ENCODE measurements around the gene DHCR7.

The DHCR7 gene

DNA sequence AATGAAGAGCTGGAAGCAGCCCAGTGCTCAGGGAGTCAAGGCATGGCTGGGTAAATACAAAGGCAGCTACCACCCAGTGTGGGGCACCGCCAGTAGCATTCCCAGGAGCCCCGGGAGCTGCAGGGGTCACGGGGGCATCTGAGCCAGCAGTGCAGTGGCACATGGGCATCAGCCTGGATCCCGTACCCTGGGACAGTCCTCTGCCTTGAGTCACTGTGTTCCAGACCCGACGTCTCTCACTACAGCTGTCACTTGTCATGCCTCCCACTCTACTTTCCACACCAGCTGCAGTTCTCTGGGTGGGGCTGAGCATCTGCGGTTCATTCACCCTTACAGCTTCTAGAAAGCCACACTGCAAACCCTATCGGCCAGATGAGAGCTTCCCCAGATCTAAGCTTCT is 29.6 kb downstream of the DHCR7 start:
- no peak for DNase-seq

DNA sequence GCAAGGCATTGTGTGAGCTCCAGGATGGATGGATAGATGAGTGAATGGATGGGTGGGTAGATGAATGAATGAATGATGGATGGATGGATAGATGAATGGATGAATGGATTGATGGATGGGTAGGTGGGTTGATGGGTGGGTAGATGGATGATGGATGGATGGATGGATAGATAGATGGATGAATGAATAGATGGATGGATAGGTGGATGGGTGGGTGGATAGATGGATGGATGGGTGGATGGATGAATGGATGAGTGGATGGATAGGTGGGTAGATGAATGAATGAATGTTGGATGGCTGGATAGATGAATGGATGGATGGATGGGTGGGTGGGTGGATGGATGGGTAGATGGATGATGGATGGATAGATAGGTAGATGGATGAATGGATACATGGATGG is 33.5 kb downstream of the DHCR7 start:
- no peak for DNase-seq

DNA sequence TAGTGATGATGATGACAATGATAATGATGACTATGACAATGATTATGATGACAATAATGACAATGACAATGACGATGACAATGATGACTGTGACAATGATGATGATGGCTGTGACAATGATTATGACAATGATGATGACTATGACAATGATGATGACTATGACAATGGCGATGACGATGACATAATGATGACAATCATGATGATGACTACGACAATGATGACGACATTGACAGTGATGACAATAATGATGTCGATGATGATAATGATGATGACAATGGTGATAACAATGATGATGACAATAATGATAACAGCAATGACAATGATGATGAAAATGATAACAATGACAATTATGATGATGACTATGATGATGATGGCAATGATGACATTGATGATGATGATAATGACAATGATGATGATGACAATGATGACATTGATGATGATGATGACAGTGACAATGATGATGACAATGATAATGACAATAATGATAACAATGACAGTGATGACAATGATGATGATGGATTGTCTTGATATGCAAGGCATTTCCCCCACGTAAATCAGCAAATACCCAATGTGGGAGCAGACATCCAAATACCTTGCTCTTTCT is 37.7 kb downstream of the DHCR7 start:
- DNase-seq = no peak

DNA sequence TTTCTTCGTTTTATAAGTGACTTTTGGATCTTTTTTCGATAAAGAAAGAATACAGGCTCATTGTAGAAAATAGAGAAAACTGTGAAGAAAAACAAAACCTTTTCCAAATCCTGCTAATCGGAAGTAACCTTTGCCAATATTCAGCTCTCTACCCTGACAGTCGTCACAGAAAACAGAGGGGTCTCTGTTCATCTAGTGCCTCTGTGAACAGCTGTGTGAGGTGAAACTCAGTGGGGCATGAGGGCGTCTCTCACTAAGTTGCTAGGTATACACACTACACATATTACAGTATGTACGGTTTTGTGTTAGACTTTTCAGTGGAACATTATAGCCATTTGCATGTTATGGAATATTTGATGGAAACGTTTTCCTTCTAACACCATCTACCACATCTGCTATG is 39.4 kb downstream of the DHCR7 start:
- DNase-seq = no peak

DNA sequence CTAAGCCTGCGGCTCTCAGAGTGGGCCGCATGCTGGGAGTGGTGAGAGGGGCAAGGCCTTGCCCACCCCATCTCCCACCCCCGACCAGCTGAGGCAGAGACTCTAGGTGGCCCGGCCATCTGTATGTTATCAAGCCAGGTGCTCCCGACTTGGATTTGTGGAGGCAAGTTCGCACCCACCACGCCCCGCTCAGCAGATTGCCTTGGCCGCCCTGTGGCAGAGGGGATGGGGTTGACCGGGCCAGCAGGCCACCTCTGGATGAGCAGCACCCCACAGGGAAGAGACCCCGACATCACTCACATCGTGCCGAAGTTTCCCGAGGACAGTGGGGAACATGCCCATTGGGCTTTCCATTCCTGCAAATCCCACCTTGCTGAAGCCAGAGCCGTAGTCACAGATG is 40.8 kb downstream of the DHCR7 start:
- no peak for DNase-seq

DNA sequence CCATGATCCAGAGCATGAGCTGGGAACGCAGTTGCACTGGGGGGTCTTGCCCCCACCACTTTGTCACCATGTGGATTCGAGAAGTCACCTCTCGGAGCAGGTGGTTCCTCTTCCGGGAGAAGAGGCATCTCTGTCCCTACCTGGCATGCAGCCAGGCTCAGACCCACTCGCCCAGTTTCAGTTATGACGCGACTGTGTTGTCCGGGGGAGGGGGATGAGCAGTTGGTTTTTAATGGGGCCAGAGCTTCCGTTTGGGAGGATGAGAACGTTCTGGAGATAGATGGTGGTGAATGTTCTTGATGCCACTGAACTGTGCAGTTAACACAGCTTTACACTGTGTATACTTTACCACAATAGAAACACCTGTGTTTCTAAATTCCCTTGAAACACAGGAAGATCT is 41.5 kb downstream of the DHCR7 start:
- DNase-seq = no peak

DNA sequence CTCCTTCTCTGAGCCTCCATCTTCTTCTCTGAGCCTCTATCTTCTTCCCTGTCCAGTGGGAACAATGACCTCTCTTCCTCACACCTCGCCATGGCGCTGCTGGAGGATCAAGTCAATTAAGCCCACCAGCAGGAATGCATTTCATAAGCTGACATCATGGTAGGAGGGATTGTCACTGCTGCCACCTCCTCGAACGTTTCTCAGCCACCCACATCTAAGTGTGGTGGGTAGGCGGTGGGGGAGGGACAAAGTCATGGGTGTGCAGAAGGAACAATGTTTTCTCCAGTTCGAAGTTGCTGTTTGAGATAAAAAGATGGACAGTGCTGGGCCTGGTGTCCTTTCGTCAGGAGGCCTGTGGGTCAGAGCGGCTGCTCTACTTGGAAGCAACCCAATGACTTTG is 44.0 kb downstream of the DHCR7 start:
- no peak for DNase-seq

DNA sequence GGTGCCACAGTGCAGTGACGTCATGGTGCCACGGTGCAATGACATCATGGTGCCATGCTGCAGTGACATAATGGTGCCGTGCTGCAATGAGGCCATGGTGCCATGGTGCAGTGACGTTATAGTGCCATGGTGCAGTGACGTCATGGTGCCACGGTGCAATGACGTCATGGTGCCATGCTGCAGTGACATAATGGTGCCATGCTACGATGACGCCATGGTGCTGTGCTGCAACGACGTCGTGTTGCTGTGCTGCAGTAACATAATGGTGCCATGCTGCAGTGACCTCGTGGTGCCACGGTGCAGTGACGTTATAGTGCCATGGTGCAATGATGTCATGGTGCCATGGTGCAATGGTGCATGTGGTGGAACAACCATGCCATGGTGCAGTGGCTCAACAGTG is 45.3 kb downstream of the DHCR7 start:
- no peak for DNase-seq

DNA sequence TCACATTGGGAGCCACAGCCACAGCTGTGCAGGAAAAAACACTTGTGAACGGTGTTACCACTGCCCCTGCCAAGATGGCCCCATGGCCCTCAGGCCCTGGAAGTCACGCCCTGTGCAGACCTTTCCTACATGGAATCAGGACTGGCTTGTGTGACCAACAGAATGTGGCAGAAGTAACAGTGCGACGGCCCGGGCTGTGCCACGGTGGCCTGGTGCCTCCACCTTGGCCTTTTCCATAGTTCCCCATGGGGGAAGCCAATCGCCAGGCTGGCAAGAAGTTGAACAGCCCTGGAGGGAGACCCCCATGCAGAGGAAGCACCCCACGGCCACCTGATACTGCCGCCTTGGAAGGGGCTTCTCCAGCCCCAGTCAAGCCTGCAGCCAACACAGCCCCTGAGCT is 48.0 kb downstream of the DHCR7 start:
- DNase-seq = no peak

DNA sequence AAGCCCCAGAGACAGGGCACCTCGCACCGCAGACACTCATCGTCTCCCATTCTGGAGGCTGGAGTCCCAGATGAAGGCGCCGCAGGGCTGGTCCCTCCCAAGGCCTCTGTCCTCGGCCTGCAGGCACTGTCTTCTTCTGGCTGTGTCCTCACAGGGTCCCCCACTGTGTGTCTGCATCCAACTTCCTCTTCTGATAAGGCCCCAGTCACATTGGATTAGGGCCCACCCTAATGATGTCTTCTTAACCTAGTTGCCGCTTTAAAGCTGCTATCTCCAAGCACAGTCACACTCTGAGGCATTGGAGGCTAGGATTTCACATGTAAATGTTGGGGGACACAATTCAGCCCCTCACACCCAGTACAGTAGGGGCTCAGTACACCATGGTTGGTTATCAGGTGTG is 48.9 kb downstream of the DHCR7 start:
- DNase-seq = no peak

DNA sequence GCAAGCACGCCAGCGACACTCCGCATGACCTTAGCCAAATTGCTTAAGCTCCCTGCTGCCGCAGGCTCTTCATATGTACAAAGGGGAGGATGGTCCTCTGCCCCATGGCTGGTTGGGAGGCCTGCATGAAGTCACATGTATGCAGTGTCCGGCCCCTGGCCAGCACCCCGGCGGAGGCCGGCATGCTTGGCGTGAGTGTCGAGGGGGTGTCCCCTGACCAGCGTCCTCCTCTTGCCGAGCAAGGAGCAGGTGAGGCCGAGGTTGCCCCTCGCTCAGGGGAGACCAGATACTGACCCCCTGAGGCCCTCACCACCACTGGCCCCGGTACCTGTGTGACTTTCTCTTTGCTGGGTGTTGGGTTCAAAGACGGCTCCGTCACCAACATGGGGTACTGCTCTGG is 50.2 kb downstream of the DHCR7 start:
- DNase-seq = no peak

DNA sequence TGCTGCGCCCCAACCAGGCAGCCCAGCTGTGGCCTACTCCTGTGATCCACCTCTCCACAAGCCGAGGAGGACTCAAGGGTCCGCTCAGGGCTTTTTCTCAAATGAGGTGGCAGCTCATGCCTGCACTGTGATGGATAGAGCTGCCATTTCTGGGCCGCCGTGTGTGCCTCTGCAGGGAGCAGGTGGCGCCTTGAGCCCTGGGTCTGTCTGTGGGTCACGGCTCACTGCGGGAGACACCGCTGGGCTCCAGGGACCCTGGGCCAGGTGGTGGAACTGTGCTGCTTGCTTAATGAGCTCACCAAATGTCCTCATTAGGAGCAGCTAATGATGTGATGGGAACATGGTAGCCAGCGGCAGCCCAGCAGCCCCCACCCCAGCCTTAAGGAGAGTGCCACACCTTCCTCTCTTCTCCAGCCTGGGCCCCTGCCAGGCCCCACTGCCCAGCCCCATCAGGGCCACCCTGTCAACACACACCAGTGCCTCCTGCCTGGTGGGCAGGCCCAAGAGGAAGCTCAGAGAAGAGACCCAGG is 50.8 kb downstream of the DHCR7 start:
- no peak for DNase-seq

DNA sequence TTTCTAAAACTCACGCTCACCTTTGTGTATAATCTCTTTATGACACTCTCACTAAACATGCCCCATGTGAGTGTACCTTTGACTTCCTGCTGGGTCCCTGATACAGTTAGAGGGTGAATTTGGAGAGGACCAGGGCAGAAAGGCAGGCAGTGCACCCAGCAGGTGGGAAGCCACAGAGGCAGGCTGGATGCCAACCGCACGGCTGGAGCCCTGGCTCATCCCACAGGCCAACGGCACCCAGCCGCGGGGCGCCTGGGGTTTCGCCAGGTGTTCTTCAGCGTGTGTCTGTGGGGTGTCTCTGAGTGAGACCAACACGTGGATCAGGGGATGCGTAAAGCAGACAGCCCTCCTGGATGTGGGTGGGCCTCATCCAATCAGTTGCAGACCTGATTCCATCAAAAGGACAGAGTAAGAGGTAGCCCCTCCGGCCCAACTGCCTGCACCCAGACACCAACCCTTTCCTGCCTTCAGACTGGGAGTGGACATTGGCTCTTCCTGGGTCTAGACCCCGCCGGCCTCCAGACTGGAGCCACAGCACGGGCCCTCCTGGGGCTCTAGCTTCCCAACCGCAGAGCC is 51.6 kb downstream of the DHCR7 start:
- no peak for DNase-seq

DNA sequence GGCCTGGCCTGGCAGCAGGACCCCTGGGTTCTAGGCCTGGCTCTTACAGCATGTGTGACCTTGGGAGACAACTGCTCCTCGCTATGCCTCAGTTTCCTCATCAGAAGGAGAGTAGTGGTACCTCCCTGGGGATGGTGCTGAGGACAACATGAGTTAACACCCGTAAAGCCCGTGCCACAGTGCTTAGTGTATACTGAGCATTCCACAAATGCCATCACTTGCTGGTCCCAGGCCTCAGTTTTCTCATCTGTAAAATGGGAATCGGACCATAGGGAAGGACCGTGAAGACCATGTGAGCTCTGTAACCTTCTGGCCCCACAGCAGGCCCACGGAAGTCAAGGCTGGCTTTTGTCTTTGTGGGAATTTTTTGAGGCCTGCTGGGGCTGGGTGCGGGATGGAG is 52.4 kb downstream of the DHCR7 start:
- no peak for DNase-seq

DNA sequence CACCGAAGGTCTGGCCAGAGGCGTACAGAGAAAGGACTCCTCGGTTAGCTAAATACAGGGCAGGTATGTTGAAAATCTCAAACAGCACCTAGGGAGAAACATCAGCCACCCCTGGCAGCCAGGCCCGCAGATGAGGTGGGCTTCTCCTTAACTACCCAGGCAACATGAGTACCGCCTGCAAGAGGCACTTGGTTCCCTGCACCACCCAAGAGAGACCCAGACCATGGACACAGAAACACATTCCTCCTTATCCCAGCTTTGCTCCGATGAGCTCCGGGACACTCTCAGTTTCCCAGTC is 53.0 kb downstream of the DHCR7 start:
- DNase-seq = peak; percentile 29

DNA sequence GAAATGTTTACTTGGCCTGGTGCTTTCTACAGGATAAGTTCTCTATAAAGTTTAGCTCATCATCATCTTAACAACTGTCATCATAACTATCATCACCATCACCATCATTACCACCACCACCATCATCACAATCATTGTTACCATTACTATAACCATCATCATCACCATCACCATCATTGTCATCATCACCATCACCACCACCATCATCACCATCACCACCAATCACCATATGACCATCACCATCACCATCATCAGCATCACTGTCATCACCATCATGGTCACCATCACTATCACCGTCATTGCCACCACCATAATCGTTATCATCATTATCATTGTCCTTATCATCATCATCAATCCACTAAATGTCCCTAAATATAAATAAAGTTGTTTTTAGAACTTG is 54.9 kb downstream of the DHCR7 start:
- no peak for DNase-seq

DNA sequence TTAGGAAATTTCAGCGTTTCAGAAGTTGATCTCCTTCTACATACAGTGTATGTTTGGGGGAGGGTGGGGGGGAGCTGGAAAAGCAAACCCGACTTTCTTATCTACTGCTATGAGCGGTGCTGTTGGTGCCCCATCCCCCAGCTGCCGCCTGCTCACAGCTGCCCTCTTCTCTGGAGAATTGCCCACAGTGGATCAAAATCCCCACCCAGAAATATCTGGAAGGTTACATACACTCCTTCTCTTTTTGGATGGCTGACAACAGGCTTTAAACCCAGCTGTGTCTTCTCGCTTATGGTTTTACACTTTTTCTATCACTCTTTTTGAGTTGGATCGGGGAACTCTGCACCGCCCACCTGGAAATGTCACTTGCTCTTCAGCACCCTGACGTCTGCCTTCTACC is 56.4 kb downstream of the DHCR7 start:
- DNase-seq = no peak

DNA sequence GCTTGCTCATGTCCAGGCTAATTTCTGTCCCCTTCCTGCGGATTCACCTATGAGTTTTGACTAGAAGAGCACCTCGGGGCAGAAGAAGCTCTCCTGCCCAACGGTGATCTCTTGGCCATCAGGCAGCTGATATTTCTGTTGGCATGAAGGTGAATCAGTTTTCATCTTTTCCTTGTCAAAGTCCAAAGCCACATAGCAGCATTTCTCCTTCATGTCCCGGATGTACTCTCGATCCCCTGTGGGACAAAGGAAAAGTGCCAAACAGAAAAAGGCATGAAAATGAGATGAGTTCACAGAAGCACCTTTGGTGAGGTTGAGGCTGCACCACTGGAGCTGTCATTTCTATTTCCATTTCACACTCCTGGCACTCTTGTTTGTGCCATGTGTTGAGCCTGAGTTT is 56.8 kb downstream of the DHCR7 start:
- no peak for DNase-seq

DNA sequence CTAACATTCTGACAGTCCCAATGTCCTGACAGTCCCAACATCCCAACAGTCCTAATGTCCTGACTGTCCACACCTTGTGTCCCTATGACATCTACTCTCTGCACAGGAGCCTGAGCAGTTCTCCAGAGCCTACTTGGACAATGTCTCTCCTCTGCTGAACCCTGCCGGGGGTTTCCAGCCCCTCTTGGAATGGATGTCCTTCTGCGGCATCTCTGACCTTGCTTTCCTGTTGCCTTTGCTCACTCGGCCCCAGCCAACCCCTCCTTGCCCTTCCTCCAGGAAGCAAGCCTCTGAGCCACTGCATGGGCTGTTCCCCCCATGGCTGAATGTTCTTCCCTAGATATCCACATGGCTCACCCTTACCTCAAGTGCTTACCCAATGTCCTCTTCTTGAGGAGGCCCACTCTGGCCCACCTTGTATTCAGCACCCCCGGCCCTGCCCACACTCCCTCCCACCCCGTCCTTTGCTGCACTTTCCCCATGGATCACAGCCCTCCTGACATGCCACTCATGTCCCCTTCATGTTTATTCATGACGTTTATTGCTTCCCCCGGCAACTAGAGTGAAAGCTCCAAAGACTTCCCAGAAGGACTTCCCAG is 59.5 kb downstream of the DHCR7 start:
- DNase-seq = no peak

DNA sequence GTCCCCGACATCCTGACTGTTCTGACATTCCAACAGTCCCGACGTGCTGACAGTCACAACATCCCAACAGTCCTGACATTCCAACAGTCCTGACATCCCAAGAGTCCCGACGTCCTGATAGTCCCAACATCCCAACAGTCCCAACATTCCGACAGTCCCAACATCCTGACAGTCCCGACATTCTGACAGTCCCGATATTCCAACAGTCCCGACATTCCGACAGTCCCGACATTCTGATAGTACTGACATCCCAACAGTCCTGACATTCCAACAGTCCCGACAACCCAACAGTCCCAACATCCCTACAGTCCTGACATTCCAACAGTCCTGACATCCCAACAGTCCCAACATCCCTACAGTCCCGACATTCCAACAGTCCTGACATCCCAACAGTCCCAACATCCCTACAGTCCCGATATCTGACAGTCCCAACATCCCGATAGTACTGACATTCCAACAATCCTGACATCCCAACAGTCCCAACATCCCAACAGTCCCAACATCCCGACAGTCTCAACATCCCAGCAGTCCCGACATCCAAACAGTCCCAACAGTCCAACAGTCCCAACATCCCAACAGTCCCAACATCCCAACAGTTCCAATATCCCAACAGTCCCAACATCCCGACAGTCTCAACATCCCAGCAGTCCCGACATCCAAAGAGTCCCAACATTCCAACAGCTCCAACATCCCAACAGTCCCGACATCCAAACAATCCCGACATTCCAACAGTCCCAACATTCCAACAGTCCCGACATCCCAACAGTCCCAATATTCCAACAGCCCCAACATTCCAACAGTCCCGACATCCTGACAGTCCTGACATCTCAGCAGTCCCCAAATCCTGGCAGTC is 60.2 kb downstream of the DHCR7 start:
- DNase-seq = no peak

DNA sequence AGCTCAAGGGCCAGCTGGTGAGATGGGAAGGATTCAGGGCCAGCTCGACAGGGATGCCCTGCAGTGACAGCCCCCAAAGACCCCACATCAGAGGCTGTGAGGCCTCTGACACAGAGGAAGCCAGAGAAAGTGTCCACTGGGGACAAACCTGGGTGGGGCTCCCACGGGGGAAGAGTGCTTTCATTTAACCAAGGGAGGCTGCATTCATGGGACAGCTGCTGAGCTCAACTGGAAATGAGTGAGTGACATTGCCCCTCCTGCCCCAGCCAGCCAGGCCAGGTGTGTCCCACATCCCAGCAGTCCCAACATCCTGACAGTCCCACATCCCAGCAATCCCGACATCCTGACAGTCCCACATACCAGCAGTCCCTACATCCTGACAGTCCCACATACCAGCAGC is 61.0 kb downstream of the DHCR7 start:
- DNase-seq = no peak

DNA sequence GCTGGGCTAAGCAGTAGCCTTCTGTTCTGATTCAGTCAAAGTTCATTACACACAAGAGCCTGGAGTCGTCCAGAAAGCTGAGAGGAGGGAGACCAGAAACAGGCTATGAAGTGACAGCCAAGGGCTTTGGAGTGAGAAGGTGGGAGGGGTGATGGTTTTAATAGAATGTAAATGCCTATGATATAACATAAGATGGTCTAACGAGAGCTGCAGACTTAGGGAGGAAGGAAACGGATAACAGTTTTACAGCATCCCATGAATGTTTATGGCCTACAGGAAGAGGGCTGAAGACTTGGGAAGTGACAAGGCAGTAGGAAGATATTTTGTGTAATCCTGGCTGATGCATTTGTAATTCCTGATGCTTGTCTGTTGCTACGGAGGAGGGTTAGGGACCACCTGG is 62.0 kb downstream of the DHCR7 start:
- DNase-seq = no peak

DNA sequence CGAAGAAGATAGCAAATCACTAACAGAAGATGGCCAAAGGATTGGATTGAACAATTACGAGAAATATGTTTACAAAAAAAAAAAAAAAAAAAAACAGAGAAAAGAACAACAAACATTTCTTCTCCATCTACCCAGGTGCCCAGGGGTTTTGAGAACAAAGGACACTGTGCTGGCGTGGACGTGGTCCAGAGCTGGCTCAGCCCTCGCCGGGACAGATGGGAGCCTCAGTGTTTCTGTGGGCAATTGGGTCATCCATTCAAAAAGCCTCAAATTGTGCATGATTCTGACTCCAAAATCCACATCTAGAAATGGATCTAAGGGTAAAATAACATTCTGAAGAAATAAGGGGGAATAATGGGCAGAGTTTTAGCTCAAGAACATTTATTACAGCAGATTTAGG is 63.1 kb downstream of the DHCR7 start:
- no peak for DNase-seq

DNA sequence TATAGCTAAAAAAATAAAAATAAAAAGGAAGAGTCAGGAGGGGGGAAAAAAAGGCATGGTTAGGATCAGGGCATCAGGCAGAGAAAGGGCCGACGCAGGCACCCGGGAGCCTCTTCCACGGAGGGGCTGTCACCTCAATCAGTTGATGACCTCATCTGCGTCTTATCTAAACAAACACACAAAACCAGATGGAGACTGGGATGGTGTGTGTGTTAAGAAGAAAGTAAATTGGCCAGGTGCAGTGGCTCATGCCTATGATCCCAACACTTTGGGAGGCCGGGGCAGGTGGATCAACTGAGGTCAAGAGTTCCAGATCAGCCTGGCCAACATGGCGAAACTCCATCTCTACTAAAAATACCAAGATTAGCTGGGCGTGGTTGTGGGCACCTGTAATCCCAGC is 63.6 kb downstream of the DHCR7 start:
- no peak for DNase-seq
